K562 (cell line): ENCODE data around the gene ZNF358. TPM values are rescaled to one million over a fixed set of nuclear protein-coding genes. Genes with fewer than 3 reads are reported as not detected.

Experiments
- ATAC-seq: fragments of 200-7000 bp; cut with Tn5 transposase; 3 replicates; pipeline ENCODE4 v1.9.1; 2020; ENCODE audit warnings: moderate library complexity
- BruUV-seq: library from RNA; stranded (reverse); fragments of 400-500 nt; replicated peaks from 2 replicates; lab custom pipeline; 2021; lab: Mats Ljungman, UMichigan
- CTCF ChIA-PET: fragments of 300-600 bp; formaldehyde crosslinking; extraction: SDS; loops from one replicate; lab custom pipeline; 2021; ENCODE audit warnings: low intra/inter-chr PET ratio; lab: Yijun Ruan, JAX
- POLR2A ChIA-PET: fragments of 300-600, 350-650 bp; sonication (Branson Sonifier 250); formaldehyde crosslinking; extraction: SDS; loops from one replicate; lab custom pipeline; 2021; ENCODE audit warnings: antibody characterized with exemption, inconsistent platforms; lab: Yijun Ruan, JAX
- DNase-seq, 4 experiments: peaks; one replicate each; pipeline versions ENCODE4 v3.0.0 to v3.0.0-alpha.2; 2011 to 2018; ENCODE audit warnings: low spot score in 3 of 4, mixed read lengths in 3 of 4; ENCODE audit errors: extremely low read depth in 1 of 4
- FAIRE-seq: peaks from 2 replicates; lab custom pipeline; 2011; peaks lifted over from hg19 to GRCh38; lab: Jason Lieb, UNC
- H2AFZ ChIP-seq: 2 replicates; pipeline ENCODE4 v1.6.0; 2011; ENCODE audit warnings: low read depth, low read length, control low read depth, inconsistent platforms
- H3K27ac ChIP-seq: fragments of 200-600 bp; 3 replicates; pipeline ENCODE4 v1.8.0; 2011; ENCODE audit warnings: low read depth, mild to moderate bottlenecking, control low read depth, inconsistent platforms, low read length, moderate library complexity, mixed read lengths; ENCODE audit errors: extremely low read depth
- H3K27me3 ChIP-seq, 2 experiments: fragments of 300-600 bp in 1 of 2; 2 replicates in 1 of 2; 3 replicates in 1 of 2; pipeline versions ENCODE4 v1.6.0 to v1.8.0; 2011; ENCODE audit warnings: inconsistent platforms in 2 of 2, low read length in 2 of 2, mild to moderate bottlenecking in 1 of 2, mixed read lengths in 1 of 2, moderate library complexity in 1 of 2; ENCODE audit not compliant: control insufficient read depth in 2 of 2, insufficient read depth in 2 of 2
- H3K36me3 ChIP-seq: fragments of 300-600 bp; 3 replicates; pipeline ENCODE4 v1.8.0; 2011; ENCODE audit warnings: mild to moderate bottlenecking, low read length, inconsistent platforms; ENCODE audit not compliant: control insufficient read depth, insufficient read depth
- H3K4me1 ChIP-seq, 2 experiments: fragments of 200-600 bp in 1 of 2; replicated peaks in 1 of 2; 2 replicates in 1 of 2; 3 replicates in 1 of 2; pipeline versions ENCODE4 v1.5.1 to v1.8.0; 2011; ENCODE audit warnings: inconsistent platforms in 2 of 2, low read length in 2 of 2, mild to moderate bottlenecking in 1 of 2, mixed read lengths in 1 of 2, moderate library complexity in 1 of 2; ENCODE audit not compliant: control insufficient read depth in 2 of 2, insufficient read depth in 2 of 2
- H3K4me2 ChIP-seq: 2 replicates; pipeline ENCODE4 v1.6.1; 2011; ENCODE audit warnings: low read length, control low read depth, inconsistent platforms, mixed read lengths; ENCODE audit not compliant: insufficient read depth
- H3K4me3 ChIP-seq: fragments of 200-600 bp; sonication (generic), shearing (Covaris generic); 2 replicates; pipeline ENCODE4 v1.5.1; 2016; ENCODE audit warnings: control low read depth, inconsistent platforms
- H3K79me2 ChIP-seq: fragments of 200-600 bp; 3 replicates; pipeline ENCODE4 v1.8.0; 2011; ENCODE audit warnings: low read length, inconsistent platforms; ENCODE audit not compliant: control insufficient read depth, insufficient read depth
- H3K9ac ChIP-seq, 2 experiments: 2 replicates each; pipeline versions ENCODE4 v1.6.0 to v1.6.1; 2011; ENCODE audit warnings: low read depth in 2 of 2, low read length in 2 of 2, control low read depth in 1 of 2, inconsistent platforms in 1 of 2, mild to moderate bottlenecking in 1 of 2, mixed read lengths in 1 of 2; ENCODE audit not compliant: insufficient read depth in 1 of 2
- H3K9me1 ChIP-seq: one replicate; pipeline ENCODE4 v1.6.0; 2011; ENCODE audit warnings: inconsistent platforms, mild to moderate bottlenecking, low read length, moderate library complexity; ENCODE audit not compliant: control insufficient read depth, insufficient read depth
- H3K9me3 ChIP-seq: replicated peaks from 2 replicates; pipeline ENCODE4 v1.5.1; 2011; ENCODE audit warnings: low read depth, low read length, inconsistent platforms; ENCODE audit not compliant: control insufficient read depth, insufficient read depth
- H4K20me1 ChIP-seq: replicated peaks from 2 replicates; pipeline ENCODE4 v1.6.1; 2011; ENCODE audit warnings: low read length, inconsistent platforms, mixed read lengths; ENCODE audit not compliant: control insufficient read depth, insufficient read depth
- FOXK2 ChIP-seq, 2 experiments: fragments of 450-650 bp; IDR thresholded peaks in 1 of 2; conservative IDR thresholded peaks in 1 of 2; 2 replicates each; pipeline ENCODE4 v1.6.1; 2016; ENCODE audit warnings: low read depth in 2 of 2, mild to moderate bottlenecking in 1 of 2
- MAX ChIP-seq: sonication (generic); formaldehyde crosslinking; IDR thresholded peaks from 2 replicates; pipeline ENCODE4 v1.9.0; 2022; ENCODE audit warnings: mild to moderate bottlenecking, missing genetic modification reagents
- PHF8 ChIP-seq: fragments of 200-600 bp; sonication (generic); IDR thresholded peaks from 2 replicates; pipeline ENCODE4 v1.6.1; 2012; ENCODE audit warnings: mixed run types, mild to moderate bottlenecking, inconsistent platforms, low read length, moderate library complexity, borderline replicate concordance
- POLR2H ChIP-seq: IDR thresholded peaks from 2 replicates; pipeline ENCODE4 v1.6.1; 2016; ENCODE audit warnings: missing genetic modification characterization, low read depth, mild to moderate bottlenecking, control low read depth, missing compliant biosample characterization, moderate library complexity
- ZBTB7A ChIP-seq: IDR thresholded peaks from 2 replicates; pipeline ENCODE4 v1.6.1; 2011; ENCODE audit warnings: low read depth, mild to moderate bottlenecking, low read length, moderate library complexity, borderline replicate concordance; ENCODE audit not compliant: control insufficient read depth
- ZNF23 ChIP-seq: fragments of 250-450 bp; sonication (Bioruptor Pico); IDR thresholded peaks from 2 replicates; pipeline ENCODE4 v1.4.0; 2020; ENCODE audit warnings: mild to moderate bottlenecking
- WGBS: fragments of 100-300 bp; shearing (Covaris generic); methylation state at CpG from one replicate; pipeline ENCODE4 v1.1.6; 2016; ENCODE audit warnings: low coverage, mixed read lengths; ENCODE audit not compliant: insufficient coverage; ENCODE audit errors: missing lambda C conversion rate; 5-methylcytosine and 5-hydroxymethylcytosine counted together
- in situ Hi-C: fragments of 300-500 bp; cut with MboI; formaldehyde crosslinking; loops from 4 replicates; pipeline ENCODE4 v1.15.0; 2018; ENCODE audit warnings: inconsistent platforms, mixed read lengths
- intact Hi-C: fragments of 100-400 bp; cut with micrococcal nuclease; formaldehyde crosslinking; loops from 2 replicates; pipeline ENCODE4 v1.14.2; 2022
- polyA plus RNA-seq, 8 experiments: library from polyadenylated mRNA; depleted of rRNA in 4 of 8; stranded (reverse) in 5 of 8; unstranded in 3 of 8; fragments of >200 nt; fragmentation: Nextera tagmentation in 2 of 8; fragmentation: Illumina TruSeq in 1 of 8; extraction: Ambion mirVana in 2 of 8; extraction: Trizol in 1 of 8; gene quantifications; 2 replicates each; pipeline versions ENCODE4 v1.2.1 to v1.2.3, GENCODE V29; 2011 to 2014; ENCODE audit warnings: inconsistent platforms in 1 of 8, missing spikeins in 1 of 8
- total RNA-seq, 7 experiments: library from RNA; depleted of rRNA in 6 of 7; stranded (reverse); fragments of >200 nt in 6 of 7; fragmentation: Illumina TruSeq in 2 of 7; extraction: Trizol in 2 of 7; gene quantifications; 2 replicates each; pipeline versions ENCODE4 v1.2.1 to v1.2.3, GENCODE V29; 2011 to 2021; ENCODE audit warnings: low replicate concordance in 1 of 7

ZNF358 gene
- total and polyA plus RNA-seq, 9 of the 15 experiments (the other 6 are each of a cell fraction or from before 2014, with no cell fraction given), result 0.04 to 17.2 (median 4.9) TPM

DNA sequence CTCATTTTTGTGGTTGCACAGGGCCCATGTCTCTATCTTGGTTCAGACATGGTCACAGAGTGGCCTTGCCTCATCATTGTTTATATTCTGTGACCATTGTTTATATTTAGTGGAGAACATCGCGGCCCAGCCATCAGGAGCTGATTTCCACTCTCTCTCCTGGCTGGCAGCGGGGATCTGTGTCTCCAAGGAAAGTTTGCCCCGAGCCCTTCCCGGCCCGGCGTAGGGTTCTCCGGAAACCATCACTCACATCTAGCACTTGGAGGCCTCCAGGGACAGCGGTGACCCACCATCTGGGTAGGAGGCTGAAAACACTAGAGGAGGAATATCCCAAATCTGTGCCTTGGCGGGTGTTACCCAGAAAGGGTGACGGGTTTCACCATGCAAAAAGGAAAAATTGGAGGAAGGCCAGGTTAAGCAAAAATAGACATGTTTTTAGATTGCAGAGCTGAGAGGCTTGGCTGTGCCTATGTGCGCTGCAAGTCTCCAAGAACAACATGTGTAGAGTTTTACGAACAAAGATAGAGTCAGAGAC is 726 bp upstream of the ZNF358 start:
- FAIRE-seq (no peak), DNase-seq (no peak)
- in situ Hi-C loops, result no loop called here
- Histone ChIP-seq H2AFZ (peak overlapping the region; percentile 94), H3K27ac (no peak overlapping the region; the same call in 2 of the 3 replicates), H3K27me3 (no peaks in the 10 kb centered on the region), H3K79me2 (no peaks in the 10 kb centered on the region), H3K4me1 (peaks cover 11 to 17% of the 10 kb centered on the region in 2 experiments), H3K4me3 (no peak overlapping the region), H3K4me2 (peak overlapping the region; percentile 64; the same call in 1 of the 2 replicates), H3K9me1 (no peaks in the 10 kb centered on the region), H3K9ac (peak overlapping the region; percentile 31 to 58; a peak in 2 of 4 replicates)
- POLR2A ChIA-PET, result interaction anchor here (0.6 kb wide), 1 partner anchor 19 kb away, joined by 3 read pairs; no protein-coding TSS in a partner anchor
- no peak; the same call in 1 of the 2 replicates for TF ChIP-seq MAX (CRISPR knock-in tag)
- TF ChIP-seq POLR2H (tag), result no peak
- TF ChIP-seq FOXK2 (conservative IDR thresholded peaks at IDR 0.05 in 1 of 2, IDR thresholded peaks at IDR 0.05 in 1 of 2; ENCODE audit: low read depth in 2 of 2), result no peak
- TF ChIP-seq, all 486 proteins: peak for 0
- no peak for ATAC-seq
- intact Hi-C loops, result no loop called here
- Histone ChIP-seq H3K9me3 (no peaks in the 10 kb centered on the region), H3K36me3 (no peaks in the 10 kb centered on the region), H4K20me1 (no peaks in the 10 kb centered on the region)
- 73% methylated on average over 13 of the region's 13 CpGs for WGBS
- CTCF ChIA-PET, result no interaction called here
- BruUV-seq, result no TSS peak

GRCh38 chr19:7516333-7516732 is 430 bp downstream of the ZNF358 start:
- ATAC-seq, result no peak
- Histone ChIP-seq H3K4me2 (peak overlapping the region; percentile 37; the same call in 1 of the 2 replicates), H3K36me3 (no peaks in the 10 kb centered on the region), H3K4me3 (peak overlapping the region; percentile 40), H3K27ac (no peak overlapping the region), H3K9me3 (no peaks in the 10 kb centered on the region), H3K9ac (peak overlapping the region; percentile 60 to 90), H3K27me3 (no peaks in the 10 kb centered on the region), H4K20me1 (no peaks in the 10 kb centered on the region), H3K9me1 (no peaks in the 10 kb centered on the region), H3K79me2 (no peaks in the 10 kb centered on the region), H3K4me1 (peaks cover 11 to 24% of the 10 kb centered on the region in 2 experiments), H2AFZ (peak overlapping the region; percentile 51; the same call in 1 of the 2 replicates)
- intact Hi-C loops, result no loop called here
- TF ChIP-seq ZNF23 (no peak), ZBTB7A (peak; percentile 44; the same call in 1 of the 2 replicates), PHF8 (peak; percentile 22; the same call in 1 of the 2 replicates)
- in situ Hi-C loops, result no loop called here
- ChIA-PET CTCF (no interaction called here), POLR2A (interaction anchor here (0.6 to 1.4 kb wide), 4 partner anchors 11 to 1981 kb away, joined by 3 to 5 read pairs (median 3); partner anchors contain the start of gene PNPLA6)
- WGBS, result 0% methylated on average over 2 of the region's 28 CpGs
- DNase-seq, result no peak
- no peak for FAIRE-seq
- BruUV-seq, result no TSS peak
